PFSK-1 (cell line): ENCODE results near the gene DLGAP4.

ENCODE experiments used
- FOXP2 ChIP-seq: optimal IDR thresholded peaks from 2 replicates; pipeline ENCODE3; 2011; ENCODE audit warnings: borderline replicate concordance, control low read depth, inconsistent platforms; ENCODE audit not compliant: insufficient read depth; ENCODE audit errors: extremely low read length, extremely low read depth
- POLR2AphosphoS5 ChIP-seq: IDR thresholded peaks from 2 replicates; pipeline ENCODE4 v1.6.1; 2012; ENCODE audit warnings: low read depth, mild to moderate bottlenecking, control low read depth, low read length, moderate library complexity
- SIN3A ChIP-seq: IDR thresholded peaks from 2 replicates; pipeline ENCODE4 v1.6.1; 2012; ENCODE audit warnings: mild to moderate bottlenecking, low read length, moderate library complexity, borderline replicate concordance; ENCODE audit not compliant: insufficient read depth
- TAF1 ChIP-seq: IDR thresholded peaks from 2 replicates; pipeline ENCODE4 v1.6.1; 2012; ENCODE audit warnings: low read length, control low read depth, borderline replicate concordance; ENCODE audit not compliant: insufficient read depth
- TF ChIP-seq, protein P1 (sequence below), 2 experiments: IDR thresholded peaks; 2 replicates each; pipeline versions ENCODE4 v1.6.1 to v1.8.0; 2011 to 2012; ENCODE audit warnings: low read depth in 2 of 2, low read length in 2 of 2, control low read depth in 1 of 2, inconsistent platforms in 1 of 2, mild to moderate bottlenecking in 1 of 2, moderate library complexity in 1 of 2; ENCODE audit not compliant: insufficient read depth in 1 of 2

The DLGAP4 gene

GRCh38 chr20:36370991-36371790 lies 65.1 kb downstream of the DLGAP4 start:
- no peak for TF ChIP-seq POLR2AphosphoS5
- TF ChIP-seq TAF1, result no peak
- TF ChIP-seq FOXP2, result no peak
- TF ChIP-seq SIN3A, result no peak
- TF ChIP-seq, protein P1, sequence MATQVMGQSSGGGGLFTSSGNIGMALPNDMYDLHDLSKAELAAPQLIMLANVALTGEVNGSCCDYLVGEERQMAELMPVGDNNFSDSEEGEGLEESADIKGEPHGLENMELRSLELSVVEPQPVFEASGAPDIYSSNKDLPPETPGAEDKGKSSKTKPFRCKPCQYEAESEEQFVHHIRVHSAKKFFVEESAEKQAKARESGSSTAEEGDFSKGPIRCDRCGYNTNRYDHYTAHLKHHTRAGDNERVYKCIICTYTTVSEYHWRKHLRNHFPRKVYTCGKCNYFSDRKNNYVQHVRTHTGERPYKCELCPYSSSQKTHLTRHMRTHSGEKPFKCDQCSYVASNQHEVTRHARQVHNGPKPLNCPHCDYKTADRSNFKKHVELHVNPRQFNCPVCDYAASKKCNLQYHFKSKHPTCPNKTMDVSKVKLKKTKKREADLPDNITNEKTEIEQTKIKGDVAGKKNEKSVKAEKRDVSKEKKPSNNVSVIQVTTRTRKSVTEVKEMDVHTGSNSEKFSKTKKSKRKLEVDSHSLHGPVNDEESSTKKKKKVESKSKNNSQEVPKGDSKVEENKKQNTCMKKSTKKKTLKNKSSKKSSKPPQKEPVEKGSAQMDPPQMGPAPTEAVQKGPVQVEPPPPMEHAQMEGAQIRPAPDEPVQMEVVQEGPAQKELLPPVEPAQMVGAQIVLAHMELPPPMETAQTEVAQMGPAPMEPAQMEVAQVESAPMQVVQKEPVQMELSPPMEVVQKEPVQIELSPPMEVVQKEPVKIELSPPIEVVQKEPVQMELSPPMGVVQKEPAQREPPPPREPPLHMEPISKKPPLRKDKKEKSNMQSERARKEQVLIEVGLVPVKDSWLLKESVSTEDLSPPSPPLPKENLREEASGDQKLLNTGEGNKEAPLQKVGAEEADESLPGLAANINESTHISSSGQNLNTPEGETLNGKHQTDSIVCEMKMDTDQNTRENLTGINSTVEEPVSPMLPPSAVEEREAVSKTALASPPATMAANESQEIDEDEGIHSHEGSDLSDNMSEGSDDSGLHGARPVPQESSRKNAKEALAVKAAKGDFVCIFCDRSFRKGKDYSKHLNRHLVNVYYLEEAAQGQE (IDR thresholded peaks at IDR 0.05; ENCODE audit: insufficient read depth in 1 of 2, low read depth in 2 of 2, low read length in 2 of 2), result no peak

- TF ChIP-seq, protein P1 (IDR thresholded peaks at IDR 0.05; ENCODE audit: insufficient read depth in 1 of 2, low read depth in 2 of 2, low read length in 2 of 2), result no peak
- TF ChIP-seq SIN3A, result no peak
- no peak for TF ChIP-seq POLR2AphosphoS5
- TF ChIP-seq FOXP2, result no peak
- TF ChIP-seq TAF1, result no peak
Measured at GRCh38 chr20:36372666-36373065, 66.5 kb downstream of the DLGAP4 start.

DNA sequence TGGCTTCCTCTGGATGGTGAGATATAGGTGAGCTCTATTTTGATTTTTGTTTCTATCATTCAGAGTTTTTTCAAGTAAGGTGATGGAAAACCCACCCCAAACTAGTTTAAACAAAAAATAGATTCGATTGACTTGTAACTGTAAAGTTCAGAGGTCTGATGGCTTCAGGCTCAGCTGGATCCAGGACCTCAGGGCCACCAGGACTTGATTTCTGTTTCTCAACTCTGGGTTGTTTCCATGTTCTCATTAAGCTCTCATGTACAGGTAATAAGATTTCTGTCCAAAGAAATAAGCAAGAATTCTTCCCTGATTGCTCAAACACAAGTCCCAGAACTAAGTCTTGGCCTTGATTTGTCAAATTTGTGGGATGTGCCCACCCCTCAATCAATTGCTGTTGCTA lies 67.0 kb downstream of the DLGAP4 start:
- no peak for TF ChIP-seq SIN3A
- TF ChIP-seq, protein P1 (IDR thresholded peaks at IDR 0.05; ENCODE audit: insufficient read depth in 1 of 2, low read depth in 2 of 2, low read length in 2 of 2), result no peak
- no peak for TF ChIP-seq TAF1
- TF ChIP-seq FOXP2, result no peak
- no peak for TF ChIP-seq POLR2AphosphoS5

GRCh38 chr20:36374995-36375394 lies 68.9 kb downstream of the DLGAP4 start:
- TF ChIP-seq FOXP2 (no peak), TAF1 (no peak), POLR2AphosphoS5 (no peak), SIN3A (no peak)
- TF ChIP-seq, protein P1 (IDR thresholded peaks at IDR 0.05; ENCODE audit: insufficient read depth in 1 of 2, low read depth in 2 of 2, low read length in 2 of 2), result no peak
